Central memory CD8-positive, alpha-beta T cell (primary cell): Measurements from ENCODE around the gene VWA1.
"Not testable (repeated sequence)": the region's sequence is repeated elsewhere in the genome, so short reads cannot be mapped to it uniquely, and the experiment has no call there.

Experiments used
- ATAC-seq: fragments of 150-1000 bp; cut with Tn5 transposase; replicated peaks from 2 replicates; pipeline ENCODE4 v1.10.0; 2022; ENCODE audit warnings: mild to moderate bottlenecking, moderate FRiP score, moderate number of reproducible peaks; ENCODE audit not compliant: poor library complexity, severe bottlenecking; ENCODE audit errors: extremely low read depth
- DNase-seq, 2 donors: peaks; one replicate each; pipeline ENCODE4 v3.0.0; 2021; ENCODE audit warnings: low spot score in 2 of 2
- H3K27ac Mint-ChIP-seq: one replicate; pipeline ENCODE4 v1.8.0; 2022; ENCODE audit warnings: low read depth, mild to moderate bottlenecking, moderate library complexity, mixed read lengths
- H3K27me3 Mint-ChIP-seq: one replicate; pipeline ENCODE4 v1.8.0; 2022; ENCODE audit warnings: mixed read lengths
- H3K36me3 Mint-ChIP-seq: one replicate; pipeline ENCODE4 v1.8.0; 2022; ENCODE audit warnings: mild to moderate bottlenecking, moderate library complexity, mixed read lengths; ENCODE audit not compliant: insufficient read depth
- H3K4me1 Mint-ChIP-seq: one replicate; pipeline ENCODE4 v1.8.0; 2022; ENCODE audit warnings: mixed read lengths
- H3K4me3 Mint-ChIP-seq: one replicate; pipeline ENCODE4 v1.8.0; 2022; ENCODE audit warnings: mild to moderate bottlenecking, moderate library complexity, mixed read lengths
- H3K9me3 Mint-ChIP-seq: one replicate; pipeline ENCODE4 v1.8.0; 2022; ENCODE audit warnings: mixed read lengths

The VWA1 gene

DNA sequence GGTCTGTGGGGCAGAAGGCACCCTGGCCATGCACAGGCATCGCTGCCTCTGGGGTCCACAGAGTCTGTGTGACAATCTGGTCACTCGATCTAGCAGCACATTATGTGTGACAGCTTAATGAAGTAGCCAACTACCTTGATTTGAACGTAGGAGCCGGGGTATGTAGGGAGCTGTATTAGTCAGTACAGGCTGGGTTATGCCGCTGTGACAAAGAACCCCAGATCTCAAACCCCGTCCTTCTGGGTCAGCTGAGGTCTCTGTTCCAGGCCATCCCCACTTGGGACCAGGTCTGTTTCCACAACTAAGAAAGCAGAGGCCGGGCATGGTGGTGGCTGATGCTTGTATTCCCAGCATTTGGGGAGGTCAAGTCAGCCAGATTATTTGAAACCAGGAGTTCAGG is 27.8 kb downstream of the VWA1 start:
- ATAC-seq (no peak), DNase-seq (no peak)
- Mint-ChIP-seq H3K27me3 (peaks cover 9% of the 10 kb centered on the region), H3K4me1 (no peaks in the 10 kb centered on the region), H3K36me3 (peaks cover 2% of the 10 kb centered on the region), H3K4me3 (no peak overlapping the region), H3K27ac (no peak overlapping the region), H3K9me3 (no peaks in the 10 kb centered on the region)

DNA sequence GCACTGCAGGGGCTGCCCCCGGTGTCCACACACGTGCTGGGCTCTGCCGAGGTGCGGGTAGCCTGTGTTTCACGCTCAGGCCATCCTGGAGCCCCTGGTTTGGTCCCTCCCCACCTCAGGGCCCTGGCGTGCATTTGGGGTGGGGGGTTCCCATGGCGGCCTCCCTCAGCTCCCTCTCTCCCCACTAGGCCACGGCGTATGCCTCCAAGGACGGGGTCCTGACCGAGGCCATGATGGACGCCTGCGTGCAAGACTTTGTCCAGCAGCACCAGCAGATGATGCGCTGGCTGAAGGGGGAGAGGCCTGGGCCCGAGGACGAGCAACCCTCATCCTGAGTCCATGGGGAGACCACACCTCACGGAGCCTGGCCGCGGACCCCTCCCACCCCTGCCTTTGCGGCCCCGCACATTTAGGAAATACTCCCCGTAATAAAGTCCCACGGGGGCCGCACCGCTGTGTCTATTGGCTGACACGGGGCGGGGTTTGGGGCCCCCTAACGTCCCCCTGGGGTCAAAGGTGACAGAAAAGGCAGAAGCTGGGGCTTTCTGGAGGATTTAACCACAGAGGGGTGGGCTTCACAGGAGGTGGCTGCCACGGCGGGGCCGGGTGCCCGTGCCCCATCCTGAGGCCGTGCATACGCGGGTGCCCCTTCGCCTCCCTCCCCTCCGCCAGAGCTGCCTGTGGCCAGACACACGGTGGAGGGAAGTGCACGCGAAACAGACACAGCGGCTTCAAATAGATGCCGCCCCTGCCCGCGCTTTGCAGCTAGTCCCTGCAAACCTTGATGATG is 32.9 kb downstream of the VWA1 start:
- H3K4me3 Mint-ChIP-seq, H3K27me3 Mint-ChIP-seq, H3K9me3 Mint-ChIP-seq, H3K4me1 Mint-ChIP-seq, H3K36me3 Mint-ChIP-seq, DNase-seq, H3K27ac Mint-ChIP-seq, ATAC-seq: not testable (repeated sequence)

DNA sequence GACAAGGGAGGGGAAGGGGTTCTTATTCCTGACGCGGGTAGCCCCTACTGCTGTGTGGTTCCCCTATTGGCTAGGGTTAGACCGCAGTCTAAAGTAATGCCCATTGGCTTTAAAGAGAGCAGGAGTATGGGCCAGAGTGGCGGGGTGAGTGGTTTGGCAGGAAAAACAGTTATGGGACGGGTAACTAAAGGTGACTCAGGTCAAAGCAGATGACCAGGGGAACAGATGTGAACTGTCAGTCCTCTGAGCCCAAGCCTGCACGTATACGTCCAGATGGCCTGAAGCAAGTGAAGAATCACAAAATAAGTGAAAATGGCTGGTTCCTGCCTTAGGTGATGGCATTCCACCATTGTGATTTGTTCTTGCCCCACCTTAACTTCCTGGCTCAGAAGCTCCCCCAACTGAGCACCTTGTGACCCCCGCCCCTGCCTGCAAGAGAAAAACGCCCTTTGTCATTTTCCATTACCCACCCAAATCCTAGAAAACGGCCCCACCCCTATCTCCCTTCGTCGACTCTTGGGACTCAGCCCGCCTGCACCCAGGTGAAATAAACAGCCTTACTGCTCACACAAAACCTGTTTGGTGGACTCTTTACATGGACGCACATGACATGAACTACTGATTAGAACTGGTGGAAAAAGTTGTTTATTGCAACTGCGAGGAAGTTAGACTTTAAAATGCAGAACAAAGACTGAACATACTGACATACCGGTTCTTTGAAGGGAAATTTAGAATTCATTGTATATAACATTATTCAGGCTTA is 35.3 kb downstream of the VWA1 start:
- H3K9me3 Mint-ChIP-seq = no peaks in the 10 kb centered on the region
- H3K27ac Mint-ChIP-seq = peak overlapping the region; percentile 92
- no peak for DNase-seq
- peak overlapping the region; percentile 87 for H3K4me3 Mint-ChIP-seq
- peaks cover 11% of the 10 kb centered on the region for H3K36me3 Mint-ChIP-seq
- ATAC-seq = peak; percentile 17
- H3K4me1 Mint-ChIP-seq = peaks cover 9% of the 10 kb centered on the region
- no peaks in the 10 kb centered on the region for H3K27me3 Mint-ChIP-seq

DNA sequence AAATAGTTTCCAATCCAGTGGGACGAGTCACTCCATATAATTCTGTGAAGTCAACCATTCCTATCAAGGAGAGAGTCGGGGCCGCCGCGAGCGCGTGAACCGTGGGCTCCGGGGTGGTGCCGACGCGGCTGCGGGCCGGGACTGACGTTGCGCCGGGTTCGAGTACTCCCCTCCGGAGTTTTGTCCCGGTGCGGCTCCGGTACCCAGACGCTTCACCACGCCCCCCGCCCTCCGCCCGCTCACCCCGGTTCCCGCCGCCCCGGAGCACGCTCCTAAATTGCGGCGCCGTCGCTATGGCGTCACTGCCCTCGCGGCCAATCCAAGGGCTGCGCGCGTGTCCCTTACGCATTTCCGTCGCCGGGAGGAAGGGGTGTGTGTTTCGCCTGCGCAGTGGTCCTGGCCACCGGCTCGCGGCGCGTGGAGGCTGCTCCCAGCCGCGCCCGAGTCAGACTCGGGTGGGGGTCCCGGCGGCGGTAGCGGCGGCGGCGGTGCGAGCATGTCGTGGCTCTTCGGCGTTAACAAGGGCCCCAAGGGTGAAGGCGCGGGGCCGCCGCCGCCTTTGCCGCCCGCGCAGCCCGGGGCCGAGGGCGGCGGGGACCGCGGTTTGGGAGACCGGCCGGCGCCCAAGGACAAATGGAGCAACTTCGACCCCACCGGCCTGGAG is 36.0 kb downstream of the VWA1 start, which contains the start of gene ATAD3B:
ATAD3B (plus strand) TSS at position 377 of the 664 bp plus-strand sequence; CDS start at position 497, 120 bp downstream.
- ATAC-seq = peak; percentile 92

DNA sequence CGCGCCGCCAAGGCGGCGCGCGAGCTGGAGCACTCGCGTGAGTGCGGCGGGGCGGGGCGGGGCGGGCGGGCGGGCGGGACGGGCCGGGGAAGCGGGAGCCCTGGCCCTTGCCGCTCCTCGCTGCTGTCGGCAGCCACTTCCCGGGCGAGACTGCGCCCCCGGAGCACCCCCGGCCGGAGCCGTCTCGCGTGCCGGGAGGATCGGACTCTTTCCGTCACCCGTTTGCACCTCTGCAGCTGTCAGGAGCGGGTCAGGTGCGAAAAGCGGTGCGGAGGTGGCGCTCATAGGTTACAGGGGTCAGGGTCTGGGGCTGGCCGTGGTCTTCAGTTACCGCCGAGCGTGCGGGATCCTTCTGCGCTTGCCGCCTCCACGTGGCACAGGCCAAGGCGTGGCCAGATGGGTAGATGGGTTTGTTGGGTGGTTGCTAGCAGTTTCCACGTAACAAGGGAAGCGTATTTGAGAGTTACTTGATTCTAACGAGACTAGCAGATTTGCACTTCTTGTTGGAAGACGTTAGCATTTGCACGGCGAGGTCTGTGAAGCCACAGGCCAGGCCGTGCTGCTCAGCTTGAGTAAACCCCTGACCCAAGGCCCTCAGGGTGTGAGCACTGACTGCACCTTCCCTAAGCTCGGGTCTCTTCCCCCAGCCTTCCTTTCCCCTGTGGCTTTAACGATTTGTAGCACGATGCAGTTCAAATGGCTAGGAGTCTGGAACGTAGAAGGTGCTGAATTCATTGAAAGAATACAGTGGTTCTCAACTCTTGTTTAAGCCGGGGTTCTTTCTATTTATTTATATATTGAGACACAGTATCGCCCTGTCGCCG is 36.8 kb downstream of the VWA1 start:
- ATAC-seq = peak; percentile 72
- H3K27me3 Mint-ChIP-seq, H3K4me1 Mint-ChIP-seq, H3K9me3 Mint-ChIP-seq, DNase-seq: not testable (repeated sequence)
- peak overlapping the region; percentile 92 for H3K27ac Mint-ChIP-seq
- peaks cover 19% of the 10 kb centered on the region for H3K36me3 Mint-ChIP-seq
- H3K4me3 Mint-ChIP-seq = peak overlapping the region; percentile 87

More for the DNA sequence above, 36.0 kb downstream of the VWA1 start, which contains the start of gene ATAD3B:
- peak; percentile 75 to 80 for DNase-seq
- peak within 1 kb of the TSS; percentile 87 for H3K4me3 Mint-ChIP-seq
- peak within 1 kb of the TSS; percentile 92 for H3K27ac Mint-ChIP-seq
- H3K4me1 Mint-ChIP-seq = peaks cover 9% of the 10 kb centered on the region
- no peaks in the 10 kb centered on the region for H3K9me3 Mint-ChIP-seq
- no peaks in the 10 kb centered on the region for H3K27me3 Mint-ChIP-seq
- H3K36me3 Mint-ChIP-seq = peaks cover 13% of the 10 kb centered on the region

DNA sequence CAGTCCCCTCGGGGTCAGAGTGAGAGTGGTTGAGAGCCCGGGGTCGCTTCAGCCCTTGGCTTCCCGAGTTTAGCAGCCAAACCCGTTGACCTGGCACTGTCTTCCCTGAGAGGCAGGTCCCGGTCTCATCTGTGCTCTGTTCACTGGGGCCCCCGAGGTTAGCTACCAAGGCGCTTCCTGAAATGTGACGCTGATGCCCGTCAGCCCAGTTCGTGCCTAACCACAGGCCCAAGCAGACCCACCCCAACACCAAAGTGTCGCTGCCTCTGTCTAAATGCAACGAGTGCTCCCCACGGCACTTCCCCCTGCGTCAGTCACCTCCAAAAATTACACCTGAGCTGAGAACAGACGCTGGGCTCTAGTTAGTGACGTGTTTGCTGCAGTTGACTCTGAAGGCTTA is 40.5 kb downstream of the VWA1 start:
- not testable (repeated sequence) for H3K9me3 Mint-ChIP-seq, DNase-seq, ATAC-seq, H3K4me3 Mint-ChIP-seq, H3K27me3 Mint-ChIP-seq
- H3K36me3 Mint-ChIP-seq = peaks cover 24% of the 10 kb centered on the region
- H3K4me1 Mint-ChIP-seq = peaks cover 11% of the 10 kb centered on the region
- H3K27ac Mint-ChIP-seq = peak overlapping the region; percentile 51

DNA sequence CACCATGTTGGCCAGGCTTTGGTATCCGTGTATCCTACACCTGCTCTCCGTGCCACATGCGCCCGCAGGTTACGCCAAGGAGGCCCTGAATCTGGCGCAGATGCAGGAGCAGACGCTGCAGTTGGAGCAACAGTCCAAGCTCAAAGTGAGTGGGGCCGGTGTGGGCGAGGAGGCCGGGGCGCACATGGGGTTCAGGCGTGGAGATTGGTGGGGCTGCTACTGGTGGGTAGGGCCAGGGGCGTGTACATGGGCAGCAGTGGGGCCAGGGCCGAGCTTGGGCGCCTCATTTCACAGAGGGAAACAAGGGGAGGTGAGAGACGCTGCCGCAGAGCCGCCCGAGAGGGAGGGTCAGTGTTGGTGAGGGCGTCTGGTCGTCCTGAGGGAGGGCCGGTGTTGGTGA is 41.7 kb downstream of the VWA1 start:
- Mint-ChIP-seq H3K9me3 (no peaks in the 10 kb centered on the region), H3K36me3 (peaks cover 27% of the 10 kb centered on the region), H3K27me3 (no peaks in the 10 kb centered on the region), H3K4me3 (no peak overlapping the region), H3K27ac (no peak overlapping the region), H3K4me1 (peaks cover 8% of the 10 kb centered on the region)
- DNase-seq (no peak), ATAC-seq (no peak)

DNA sequence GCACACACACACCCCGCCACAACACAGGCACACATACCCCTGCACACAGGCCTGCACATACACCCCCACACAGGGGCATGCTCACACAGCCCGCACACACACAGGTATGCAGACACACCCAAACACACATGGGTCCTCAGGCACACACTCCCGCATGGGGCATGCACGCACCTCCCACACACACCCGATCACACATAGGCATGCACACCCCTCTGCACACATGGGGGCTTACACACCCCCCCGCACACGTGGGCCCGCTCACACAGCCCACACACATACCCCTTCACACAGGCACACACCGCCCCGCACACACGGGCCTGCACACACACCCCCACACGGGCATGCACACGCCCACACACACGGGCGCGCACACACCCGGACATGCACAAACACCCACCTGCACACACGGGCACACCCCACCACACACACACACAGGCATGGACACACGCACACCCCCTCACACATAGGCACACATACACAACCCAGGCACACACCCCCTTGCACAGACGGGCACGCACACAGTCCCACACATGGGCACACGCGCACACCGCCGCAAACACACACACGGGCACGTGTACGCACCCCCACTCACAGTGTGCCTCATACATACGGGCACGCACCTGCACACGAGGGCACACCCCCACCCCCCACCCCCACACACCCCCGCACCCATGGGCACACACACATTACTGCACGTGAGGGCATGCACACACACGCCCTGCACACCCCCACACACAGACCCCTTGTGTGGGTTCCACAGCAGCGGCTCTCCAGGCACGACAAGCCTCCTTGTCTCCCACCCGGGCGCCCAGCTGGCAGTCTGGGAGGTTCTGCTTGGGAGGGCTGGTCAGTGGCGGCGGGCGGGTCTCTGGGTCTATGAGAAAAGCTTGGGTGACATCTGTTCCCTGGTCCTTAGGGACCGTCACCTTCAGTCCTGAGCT is 44.3 kb downstream of the VWA1 start:
- no peak overlapping the region for H3K27ac Mint-ChIP-seq
- no peak for DNase-seq
- ATAC-seq = no peak
- peaks cover 42% of the 10 kb centered on the region for H3K36me3 Mint-ChIP-seq
- no peak overlapping the region for H3K4me3 Mint-ChIP-seq
- peaks cover 8% of the 10 kb centered on the region for H3K4me1 Mint-ChIP-seq
- no peaks in the 10 kb centered on the region for H3K27me3 Mint-ChIP-seq
- no peaks in the 10 kb centered on the region for H3K9me3 Mint-ChIP-seq

DNA sequence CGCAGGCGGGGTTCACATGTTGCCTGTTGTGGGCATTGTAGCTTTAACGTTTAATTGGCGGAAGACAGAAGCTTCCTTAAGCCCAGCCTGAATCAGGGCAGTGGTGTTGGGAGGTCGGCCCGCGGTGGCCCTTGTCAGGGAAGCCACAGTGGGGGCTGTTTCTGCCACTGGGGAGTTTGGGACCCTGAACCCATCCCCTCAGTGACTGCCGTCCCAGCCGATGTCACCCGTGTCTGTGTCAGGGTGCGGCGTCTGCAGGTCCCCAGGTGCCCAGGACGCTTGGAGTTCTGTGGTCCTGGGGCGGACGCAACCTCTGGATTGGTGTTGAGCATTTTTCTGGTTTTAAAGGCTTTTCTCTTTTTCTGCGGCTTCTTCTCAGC is 45.0 kb downstream of the VWA1 start:
- not testable (repeated sequence) for DNase-seq, H3K27ac Mint-ChIP-seq, H3K27me3 Mint-ChIP-seq, H3K9me3 Mint-ChIP-seq, ATAC-seq, H3K4me1 Mint-ChIP-seq, H3K4me3 Mint-ChIP-seq
- H3K36me3 Mint-ChIP-seq = peaks cover 44% of the 10 kb centered on the region

DNA sequence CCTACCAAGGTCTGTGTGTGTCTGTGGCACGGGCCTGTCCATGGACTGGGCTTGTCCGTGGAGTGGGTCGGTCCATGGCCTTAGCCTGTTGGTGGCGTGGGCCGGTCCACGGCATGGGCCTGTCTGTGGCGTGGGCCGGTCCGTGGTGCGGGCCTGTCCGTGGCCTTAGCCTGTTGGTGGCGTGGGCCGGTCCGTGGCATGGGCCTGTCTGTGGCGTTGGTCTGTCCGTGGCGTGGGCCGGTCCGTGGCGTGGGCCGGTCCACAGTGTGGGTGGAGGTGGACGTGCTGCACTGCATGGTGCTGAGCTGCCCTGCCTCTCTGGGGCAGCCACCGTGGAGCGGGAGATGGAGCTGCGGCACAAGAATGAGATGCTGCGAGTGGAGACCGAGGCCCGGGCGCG is 46.3 kb downstream of the VWA1 start:
- not testable (repeated sequence) for H3K9me3 Mint-ChIP-seq, DNase-seq, H3K27me3 Mint-ChIP-seq, H3K4me1 Mint-ChIP-seq, ATAC-seq, H3K4me3 Mint-ChIP-seq, H3K27ac Mint-ChIP-seq
- peaks cover 39% of the 10 kb centered on the region for H3K36me3 Mint-ChIP-seq

DNA sequence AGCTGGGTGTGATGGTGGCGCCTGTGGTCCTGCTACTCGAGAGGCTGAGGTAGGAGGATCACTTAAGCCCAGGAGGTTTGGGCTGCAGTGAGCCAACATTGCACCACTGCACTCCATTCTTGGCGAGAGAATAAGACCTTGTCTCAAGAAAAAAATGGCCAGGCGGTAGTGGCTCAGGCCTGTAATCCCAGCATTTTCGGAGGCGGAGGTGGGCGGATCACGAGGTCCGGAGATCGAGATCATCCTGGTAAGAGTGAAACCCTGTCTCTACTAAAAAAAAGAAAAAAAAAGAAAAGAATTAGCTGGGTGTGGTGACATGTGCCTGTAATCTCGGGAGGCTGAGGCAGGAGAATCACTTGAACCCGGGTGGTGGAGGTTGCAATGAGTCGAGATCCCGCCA is 47.4 kb downstream of the VWA1 start:
- Mint-ChIP-seq H3K9me3 (no peaks in the 10 kb centered on the region), H3K36me3 (peaks cover 35% of the 10 kb centered on the region), H3K27ac (no peak overlapping the region), H3K4me1 (peaks cover 8% of the 10 kb centered on the region), H3K27me3 (no peaks in the 10 kb centered on the region), H3K4me3 (no peak overlapping the region)
- ATAC-seq (no peak), DNase-seq (no peak)
